ENCODE data around the gene CYREN. TPM values are rescaled to one million over a fixed set of nuclear protein-coding genes. Genes with fewer than 3 reads are reported as not detected.
"Not testable (repeated sequence)": the region's sequence is repeated elsewhere in the genome, so short reads cannot be mapped to it uniquely, and the experiment has no call there.

CYREN gene
- total RNA-seq, 1 experiment from 2014 or later, result 49.6 TPM

DNA sequence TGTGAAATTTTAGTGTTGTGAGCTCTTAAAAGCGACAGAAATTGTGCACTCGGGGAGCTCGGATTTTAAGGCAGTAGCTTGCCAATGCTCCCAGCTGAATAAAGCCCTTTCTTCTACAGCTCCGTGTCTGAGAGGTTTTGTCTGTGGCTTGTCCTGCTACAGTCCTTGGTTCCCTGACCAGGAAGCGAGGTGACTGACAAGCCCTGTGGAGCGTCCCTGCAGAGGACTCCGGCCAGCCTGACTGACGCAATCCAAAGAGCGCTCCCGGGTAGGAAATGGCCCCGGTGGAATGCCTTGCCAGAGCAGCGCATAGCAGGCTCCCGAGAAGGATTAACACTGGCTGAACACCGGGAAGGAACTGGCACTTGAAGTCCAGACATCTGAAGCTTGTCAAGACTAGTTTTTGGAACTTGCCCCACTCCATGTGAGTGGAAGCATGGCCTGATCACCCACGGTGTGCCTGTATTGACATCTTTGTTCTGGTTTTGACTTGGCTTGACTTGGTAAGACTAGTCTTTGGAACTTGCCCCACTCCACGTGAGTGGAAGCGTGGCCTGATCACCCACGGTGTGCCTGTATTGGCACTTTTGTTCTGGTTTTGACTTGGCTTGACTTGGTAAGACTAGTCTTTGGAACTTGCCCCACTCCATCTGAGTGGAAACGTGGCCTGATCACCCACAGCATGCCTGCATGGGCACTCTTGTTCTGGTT is 1.2 kb upstream of the CYREN start:
- in situ Hi-C loops (cut with HindIII; ENCODE audit: low pct_unique_long_range_greater_than_20kb, low sequenced_read_pairs); BruUV-seq (replicated peaks); H3K9me3 ChIP-seq (ENCODE audit: control insufficient read depth, insufficient read depth, low read depth, low read length); H3K4me3 ChIP-seq (ENCODE audit: low read depth in 2 of 2, low read length in 2 of 2); H3K36me3 ChIP-seq (ENCODE audit: control insufficient read depth, insufficient read depth, low read length); DNase-seq (ENCODE audit: low read depth, low spot score); CTCF ChIA-PET; H3K27me3 ChIP-seq (ENCODE audit: control insufficient read depth, insufficient read depth, low read length); ATAC-seq: not testable (repeated sequence)
- POLR2A ChIA-PET, result interaction anchor here (0.6 kb wide), 1 partner anchor 181 kb away, joined by 3 read pairs; no protein-coding TSS in a partner anchor
- intact Hi-C loops (cut with micrococcal nuclease; ENCODE audit: unreplicated experiment), result loop anchor here (2.0 to 10.0 kb wide), 2 partner anchors 63 to 185 kb away; partner anchors contain the start of genes AGBL3 and STRA8
- peaks cover 10% of the 10 kb centered on the region for H3K4me1 ChIP-seq (ENCODE audit: control insufficient read depth, insufficient read depth, low read length)
- H3K27ac ChIP-seq (ENCODE audit: low read length), result peak overlapping the region; percentile 96

DNA sequence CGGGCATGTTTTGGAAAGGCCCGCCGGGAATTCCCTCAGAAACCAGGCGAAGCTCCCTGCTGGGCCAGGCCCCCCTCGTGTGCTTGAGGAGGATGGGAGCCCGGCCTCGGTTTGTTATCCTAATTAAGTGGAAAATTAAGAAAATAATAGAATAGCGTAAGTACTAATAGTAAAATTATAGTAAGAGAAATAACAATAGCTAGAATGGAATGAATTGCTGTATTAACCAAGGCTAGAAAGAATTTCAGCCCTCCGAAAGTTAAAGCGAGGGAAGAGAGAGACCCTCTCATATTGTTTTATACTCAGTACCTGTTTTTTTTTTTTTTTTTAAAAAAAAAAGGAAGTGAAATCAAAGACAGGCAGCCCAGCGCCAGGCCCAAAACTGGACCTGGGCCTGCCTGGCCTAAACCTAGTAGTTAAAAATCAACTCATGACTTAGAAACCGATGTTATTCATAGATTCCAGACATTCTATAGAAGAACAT is 533 bp upstream of the CYREN start:
- in situ Hi-C loops (cut with HindIII; ENCODE audit: low pct_unique_long_range_greater_than_20kb, low sequenced_read_pairs); H3K27me3 ChIP-seq (ENCODE audit: control insufficient read depth, insufficient read depth, low read length); CTCF ChIA-PET; H3K9me3 ChIP-seq (ENCODE audit: control insufficient read depth, insufficient read depth, low read depth, low read length); ATAC-seq; H3K36me3 ChIP-seq (ENCODE audit: control insufficient read depth, insufficient read depth, low read length); DNase-seq (ENCODE audit: low read depth, low spot score): not testable (repeated sequence)
- BruUV-seq (replicated peaks), result TSS peak; percentile 83
- intact Hi-C loops (cut with micrococcal nuclease; ENCODE audit: unreplicated experiment), result loop anchor here (2.0 to 10.0 kb wide), 2 partner anchors 64 to 184 kb away; partner anchors contain the start of genes AGBL3 and STRA8
- POLR2A ChIA-PET, result interaction anchor here (0.6 kb wide), 1 partner anchor 181 kb away, joined by 3 read pairs; no protein-coding TSS in a partner anchor
- Histone ChIP-seq H3K4me1 (ENCODE audit: control insufficient read depth, insufficient read depth, low read length) (peaks cover 10% of the 10 kb centered on the region), H3K4me3 (ENCODE audit: low read depth in 2 of 2, low read length in 2 of 2) (peak overlapping the region; percentile 97), H3K27ac (ENCODE audit: low read length) (peak overlapping the region; percentile 96)
- TF ChIP-seq, protein P1, sequence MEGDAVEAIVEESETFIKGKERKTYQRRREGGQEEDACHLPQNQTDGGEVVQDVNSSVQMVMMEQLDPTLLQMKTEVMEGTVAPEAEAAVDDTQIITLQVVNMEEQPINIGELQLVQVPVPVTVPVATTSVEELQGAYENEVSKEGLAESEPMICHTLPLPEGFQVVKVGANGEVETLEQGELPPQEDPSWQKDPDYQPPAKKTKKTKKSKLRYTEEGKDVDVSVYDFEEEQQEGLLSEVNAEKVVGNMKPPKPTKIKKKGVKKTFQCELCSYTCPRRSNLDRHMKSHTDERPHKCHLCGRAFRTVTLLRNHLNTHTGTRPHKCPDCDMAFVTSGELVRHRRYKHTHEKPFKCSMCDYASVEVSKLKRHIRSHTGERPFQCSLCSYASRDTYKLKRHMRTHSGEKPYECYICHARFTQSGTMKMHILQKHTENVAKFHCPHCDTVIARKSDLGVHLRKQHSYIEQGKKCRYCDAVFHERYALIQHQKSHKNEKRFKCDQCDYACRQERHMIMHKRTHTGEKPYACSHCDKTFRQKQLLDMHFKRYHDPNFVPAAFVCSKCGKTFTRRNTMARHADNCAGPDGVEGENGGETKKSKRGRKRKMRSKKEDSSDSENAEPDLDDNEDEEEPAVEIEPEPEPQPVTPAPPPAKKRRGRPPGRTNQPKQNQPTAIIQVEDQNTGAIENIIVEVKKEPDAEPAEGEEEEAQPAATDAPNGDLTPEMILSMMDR (IDR thresholded peaks at IDR 0.05), result peak; percentile 65

DNA sequence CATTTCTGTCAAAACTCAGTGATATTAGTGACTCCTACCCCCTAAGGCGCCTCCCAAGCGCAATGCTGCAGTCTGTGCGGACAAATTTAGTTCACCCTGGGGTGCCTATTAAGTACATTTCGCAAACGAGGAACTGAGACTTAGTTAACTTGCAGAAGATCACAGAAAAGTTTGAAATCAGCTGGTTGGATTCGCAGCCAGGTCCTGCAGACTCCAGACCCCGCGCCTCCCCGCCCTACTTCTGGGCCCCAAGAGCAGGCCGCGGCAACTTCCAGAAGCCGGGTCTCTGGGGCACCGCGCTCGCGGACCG is 588 bp downstream of the CYREN start:
- intact Hi-C loops (cut with micrococcal nuclease; ENCODE audit: unreplicated experiment), result loop anchor here (2.0 to 10.0 kb wide), 2 partner anchors 65 to 183 kb away; partner anchors contain the start of genes AGBL3 and STRA8
- POLR2A ChIA-PET, result no interaction called here
- peak overlapping the region; percentile 97 for H3K4me3 ChIP-seq (ENCODE audit: low read depth in 2 of 2, low read length in 2 of 2)
- CTCF ChIA-PET, result no interaction called here
- no peak; the same call in 1 of the 2 replicates for ATAC-seq
- H3K27me3 ChIP-seq (ENCODE audit: control insufficient read depth, insufficient read depth, low read length), result no peaks in the 10 kb centered on the region
- in situ Hi-C loops (cut with HindIII; ENCODE audit: low pct_unique_long_range_greater_than_20kb, low sequenced_read_pairs), result no loop called here
- BruUV-seq (replicated peaks), result no TSS peak
- H3K36me3 ChIP-seq (ENCODE audit: control insufficient read depth, insufficient read depth, low read length), result peaks cover 5% of the 10 kb centered on the region
- peak overlapping the region; percentile 96 for H3K27ac ChIP-seq (ENCODE audit: low read length)
- DNase-seq (ENCODE audit: low read depth, low spot score), result no peak
- TF ChIP-seq, protein P2, sequence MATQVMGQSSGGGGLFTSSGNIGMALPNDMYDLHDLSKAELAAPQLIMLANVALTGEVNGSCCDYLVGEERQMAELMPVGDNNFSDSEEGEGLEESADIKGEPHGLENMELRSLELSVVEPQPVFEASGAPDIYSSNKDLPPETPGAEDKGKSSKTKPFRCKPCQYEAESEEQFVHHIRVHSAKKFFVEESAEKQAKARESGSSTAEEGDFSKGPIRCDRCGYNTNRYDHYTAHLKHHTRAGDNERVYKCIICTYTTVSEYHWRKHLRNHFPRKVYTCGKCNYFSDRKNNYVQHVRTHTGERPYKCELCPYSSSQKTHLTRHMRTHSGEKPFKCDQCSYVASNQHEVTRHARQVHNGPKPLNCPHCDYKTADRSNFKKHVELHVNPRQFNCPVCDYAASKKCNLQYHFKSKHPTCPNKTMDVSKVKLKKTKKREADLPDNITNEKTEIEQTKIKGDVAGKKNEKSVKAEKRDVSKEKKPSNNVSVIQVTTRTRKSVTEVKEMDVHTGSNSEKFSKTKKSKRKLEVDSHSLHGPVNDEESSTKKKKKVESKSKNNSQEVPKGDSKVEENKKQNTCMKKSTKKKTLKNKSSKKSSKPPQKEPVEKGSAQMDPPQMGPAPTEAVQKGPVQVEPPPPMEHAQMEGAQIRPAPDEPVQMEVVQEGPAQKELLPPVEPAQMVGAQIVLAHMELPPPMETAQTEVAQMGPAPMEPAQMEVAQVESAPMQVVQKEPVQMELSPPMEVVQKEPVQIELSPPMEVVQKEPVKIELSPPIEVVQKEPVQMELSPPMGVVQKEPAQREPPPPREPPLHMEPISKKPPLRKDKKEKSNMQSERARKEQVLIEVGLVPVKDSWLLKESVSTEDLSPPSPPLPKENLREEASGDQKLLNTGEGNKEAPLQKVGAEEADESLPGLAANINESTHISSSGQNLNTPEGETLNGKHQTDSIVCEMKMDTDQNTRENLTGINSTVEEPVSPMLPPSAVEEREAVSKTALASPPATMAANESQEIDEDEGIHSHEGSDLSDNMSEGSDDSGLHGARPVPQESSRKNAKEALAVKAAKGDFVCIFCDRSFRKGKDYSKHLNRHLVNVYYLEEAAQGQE (IDR thresholded peaks at IDR 0.05; ENCODE audit: insufficient read depth in 1 of 2, low read depth in 2 of 2, low read length in 1 of 2), result no peak
- TF ChIP-seq POLR2AphosphoS5 (IDR thresholded peaks at IDR 0.05; ENCODE audit: low read depth, low read length) (no peak), TCF7L2 (IDR thresholded peaks at IDR 0.05; ENCODE audit: low read depth, low read length) (no peak), SIN3A (IDR thresholded peaks at IDR 0.05; ENCODE audit: borderline replicate concordance, insufficient read depth, low read depth, low read length) (no peak)
- TF ChIP-seq, protein P1 (IDR thresholded peaks at IDR 0.05), result no peak
- H3K4me1 ChIP-seq (ENCODE audit: control insufficient read depth, insufficient read depth, low read length), result peaks cover 10% of the 10 kb centered on the region
- H3K9me3 ChIP-seq (ENCODE audit: control insufficient read depth, insufficient read depth, low read depth, low read length), result no peaks in the 10 kb centered on the region

All from Panc1 (cell line).